NT2/D1 (cell line): ENCODE results near the gene RNF7.
A peak's percentile ranks its signal among the peaks of the same experiment; 100 is the strongest.

Experiments
- DNase-seq: peaks from one replicate; pipeline ENCODE4 v3.0.0-alpha.2; 2011; ENCODE audit warnings: low read depth, low spot score
- H3K27me3 ChIP-seq: 2 replicates; pipeline ENCODE4 v1.6.0; 2011; ENCODE audit warnings: mild to moderate bottlenecking; ENCODE audit not compliant: insufficient read length, insufficient read depth
- H3K36me3 ChIP-seq: 2 replicates; pipeline ENCODE4 v1.6.1; 2011; ENCODE audit warnings: mild to moderate bottlenecking, low read length, mixed read lengths; ENCODE audit not compliant: insufficient read depth, insufficient read length
- H3K4me1 ChIP-seq: 2 replicates; pipeline ENCODE4 v1.5.1; 2011; ENCODE audit not compliant: insufficient read depth, insufficient read length
- H3K4me3 ChIP-seq: 2 replicates; pipeline ENCODE4 v1.5.1; 2011; ENCODE audit warnings: low read depth; ENCODE audit not compliant: insufficient read length
- H3K9ac ChIP-seq: 2 replicates; pipeline ENCODE4 v1.6.0; 2011; ENCODE audit warnings: low read depth; ENCODE audit not compliant: insufficient read length
- H3K9me3 ChIP-seq: 2 replicates; pipeline ENCODE4 v1.5.1; 2011; ENCODE audit warnings: mild to moderate bottlenecking, low read length; ENCODE audit not compliant: insufficient read depth
- SUZ12 ChIP-seq: IDR thresholded peaks from 2 replicates; pipeline ENCODE4 v1.6.1; 2011; ENCODE audit not compliant: insufficient read length, insufficient read depth; ENCODE audit errors: extremely low read depth
- YY1 ChIP-seq: IDR thresholded peaks from 2 replicates; pipeline ENCODE4 v1.6.1; 2011; ENCODE audit not compliant: insufficient read length, insufficient read depth
- ZNF274 ChIP-seq: IDR thresholded peaks from 2 replicates; pipeline ENCODE4 v1.6.1; 2011; ENCODE audit warnings: mild to moderate bottlenecking, low read depth, low read length

Gene RNF7

DNA sequence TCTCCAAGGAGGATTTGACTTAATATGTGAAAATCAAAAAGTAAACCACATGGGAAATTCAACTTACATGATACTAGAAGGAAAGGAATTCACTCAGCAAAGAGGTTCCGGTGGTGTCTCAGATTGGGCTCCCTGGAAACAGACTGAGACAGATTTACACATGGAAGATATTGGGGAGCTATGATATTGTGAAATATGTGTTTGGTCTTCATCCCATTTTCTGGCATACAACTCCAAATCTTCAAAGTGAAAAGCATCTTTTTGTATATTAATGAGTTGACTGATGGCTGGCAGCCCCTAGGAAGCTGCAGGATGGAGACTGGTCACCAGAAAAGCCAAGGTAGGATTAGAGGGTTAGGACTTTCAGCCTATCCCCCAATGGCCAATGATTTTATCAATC lies 54.4 kb downstream of the RNF7 start:
- H3K9me3 ChIP-seq = no peaks in the 10 kb centered on the region
- peaks cover 12% of the 10 kb centered on the region for H3K27me3 ChIP-seq
- TF ChIP-seq ZNF274 (no peak), YY1 (no peak), SUZ12 (no peak)
- no peaks in the 10 kb centered on the region for H3K36me3 ChIP-seq
- DNase-seq = no peak
- no peak overlapping the region for H3K4me3 ChIP-seq
- H3K4me1 ChIP-seq = peaks cover 9% of the 10 kb centered on the region
- no peak overlapping the region for H3K9ac ChIP-seq

DNA sequence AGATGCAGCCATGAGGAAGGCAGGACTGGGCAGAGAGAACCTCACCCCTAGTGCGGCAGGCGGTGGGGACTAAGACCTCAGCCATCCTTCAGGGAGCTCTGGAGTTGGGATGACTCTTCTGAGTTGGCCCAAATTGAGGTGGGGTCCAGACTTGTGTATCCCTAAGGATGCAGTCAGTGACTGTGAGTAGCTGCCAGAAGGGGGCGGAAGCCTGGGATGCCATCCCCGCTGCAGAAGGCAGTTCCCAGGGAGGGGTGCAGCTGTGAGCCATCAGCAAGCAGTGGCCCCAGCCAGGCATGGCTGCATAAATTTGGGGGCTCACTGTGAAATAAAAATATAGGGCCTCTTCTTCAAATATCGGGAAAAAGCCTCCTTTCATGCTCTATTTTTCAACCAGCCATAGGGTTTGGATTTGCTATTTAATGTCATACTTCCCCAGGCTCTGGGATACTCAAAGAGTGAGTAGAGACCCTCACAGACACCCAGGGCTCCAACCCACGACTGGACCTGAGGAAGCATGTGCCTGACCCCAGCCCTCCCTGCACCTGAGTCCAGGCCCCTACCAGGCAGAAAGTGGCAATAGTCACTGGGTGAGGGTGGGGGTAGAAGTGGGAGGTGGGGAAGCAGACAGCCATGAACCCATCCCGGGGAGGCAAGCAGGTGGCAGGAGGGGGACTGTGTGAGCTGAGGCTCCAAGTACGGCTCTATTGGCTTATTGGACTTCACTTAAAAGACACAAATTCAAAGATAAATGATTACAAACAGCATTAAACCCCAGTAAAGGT lies 55.6 kb downstream of the RNF7 start:
- Histone ChIP-seq H3K9ac (no peak overlapping the region), H3K4me1 (peaks cover 6% of the 10 kb centered on the region), H3K36me3 (no peaks in the 10 kb centered on the region), H3K9me3 (no peaks in the 10 kb centered on the region), H3K4me3 (no peak overlapping the region), H3K27me3 (peaks cover 17% of the 10 kb centered on the region)
- no peak for DNase-seq
- TF ChIP-seq YY1 = no peak
- no peak for TF ChIP-seq ZNF274
- TF ChIP-seq SUZ12 = no peak

GRCh38 chr3:141795276-141795675 lies 57.2 kb downstream of the RNF7 start:
- DNase-seq = no peak
- TF ChIP-seq YY1 (no peak), ZNF274 (no peak), SUZ12 (no peak)
- no peak overlapping the region for H3K4me3 ChIP-seq

DNA sequence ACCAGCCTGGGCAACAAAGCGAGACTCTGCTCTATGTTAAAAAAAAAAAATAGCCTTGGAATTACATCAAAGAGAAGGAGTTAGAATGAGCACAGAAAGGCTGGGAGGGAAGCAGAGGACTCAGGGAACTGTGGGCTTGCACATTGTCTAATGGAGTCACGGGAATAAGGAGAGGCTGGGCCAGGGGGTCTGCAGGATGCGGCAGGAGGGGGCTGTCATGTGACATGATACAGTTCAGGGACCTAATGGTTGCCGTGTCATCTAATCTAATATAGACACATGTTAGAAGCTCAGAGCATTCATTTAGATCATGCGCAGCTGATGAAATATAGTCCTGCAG lies 57.6 kb downstream of the RNF7 start:
- no peak for DNase-seq
- Histone ChIP-seq H3K36me3 (no peaks in the 10 kb centered on the region), H3K9ac (no peak overlapping the region), H3K4me1 (peaks cover 6% of the 10 kb centered on the region), H3K4me3 (no peak overlapping the region), H3K27me3 (peaks cover 17% of the 10 kb centered on the region), H3K9me3 (no peaks in the 10 kb centered on the region)
- no peak for TF ChIP-seq SUZ12
- TF ChIP-seq YY1 = no peak
- TF ChIP-seq ZNF274 = no peak

More at GRCh38 chr3:141795276-141795675, 57.2 kb downstream of the RNF7 start:
- Histone ChIP-seq H3K9ac (no peak overlapping the region), H3K4me1 (peaks cover 6% of the 10 kb centered on the region), H3K36me3 (no peaks in the 10 kb centered on the region), H3K27me3 (peaks cover 17% of the 10 kb centered on the region), H3K9me3 (no peaks in the 10 kb centered on the region)

DNA sequence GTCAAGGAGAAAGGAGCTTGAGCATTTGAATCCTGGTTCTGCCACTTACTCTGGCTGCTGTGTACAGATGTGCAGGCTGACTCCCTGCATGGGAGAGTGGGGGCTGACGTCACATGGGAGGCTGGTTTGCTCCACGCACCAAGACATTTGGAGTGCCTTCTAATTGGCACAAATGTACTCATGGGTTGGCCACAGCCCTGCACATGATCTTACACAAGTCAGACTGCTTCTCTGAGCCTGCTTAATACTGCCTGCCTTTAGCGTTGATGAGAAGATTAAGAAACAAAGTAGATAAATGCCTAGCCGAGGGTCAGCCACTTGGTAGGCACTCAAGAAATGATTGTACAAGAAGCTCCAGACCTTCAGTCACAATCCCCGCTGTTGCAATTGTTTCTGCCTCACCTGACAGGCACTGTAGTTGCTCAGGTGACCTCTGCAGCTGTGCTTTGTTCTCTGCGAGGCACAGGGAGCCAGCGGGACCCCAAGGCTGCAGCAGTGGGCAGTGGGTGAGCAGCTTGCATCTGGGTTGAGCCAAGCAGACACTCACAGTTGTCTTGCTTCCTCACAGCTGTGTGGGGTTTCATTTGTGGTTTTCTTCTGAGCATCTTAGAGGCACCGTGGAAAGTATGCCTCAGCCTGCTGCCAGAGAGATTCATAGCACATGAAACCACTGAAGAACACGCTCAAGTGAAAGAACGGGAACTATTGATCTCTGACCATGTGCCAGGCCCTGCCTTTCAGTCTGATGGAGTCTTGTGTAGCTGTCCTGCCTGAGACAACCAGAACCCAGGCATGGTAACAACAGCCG lies 58.2 kb downstream of the RNF7 start:
- Histone ChIP-seq H3K9ac (peak overlapping the region; percentile 21), H3K27me3 (peaks cover 17% of the 10 kb centered on the region), H3K4me3 (no peak overlapping the region), H3K4me1 (peaks cover 6% of the 10 kb centered on the region), H3K36me3 (no peaks in the 10 kb centered on the region), H3K9me3 (no peaks in the 10 kb centered on the region; the same call in 1 of the 2 replicates)
- TF ChIP-seq ZNF274 = no peak
- TF ChIP-seq SUZ12 = no peak
- no peak for TF ChIP-seq YY1
- no peak for DNase-seq
